Common myeloid progenitor, CD34-positive (primary cell): Measurements from ENCODE around the gene DAZAP1. TPM values are rescaled to one million over a fixed set of nuclear protein-coding genes. Genes with fewer than 3 reads are reported as not detected.
A peak's percentile ranks its signal among the peaks of the same experiment; 100 is the strongest.

Experiments
- CTCF ChIA-PET: fragments of 350-600 bp; sonication (Branson Sonifier 250); formaldehyde crosslinking; loops from one replicate; lab custom pipeline; 2021; ENCODE audit warnings: antibody characterized with exemption; lab: Charles Lee
- POLR2A ChIA-PET: fragments of 350-600 bp; sonication (Branson Sonifier 250); formaldehyde crosslinking; loops from one replicate; lab custom pipeline; 2021; ENCODE audit warnings: antibody characterized with exemption; lab: Charles Lee
- DNase-seq, 3 donors: peaks; one replicate each; pipeline versions ENCODE4 v3.0.0 to v3.0.0-alpha.2; 2013
- H3K27ac ChIP-seq, 2 experiments: 1 replicate in 1 of 2; 2 replicates in 1 of 2; pipeline ENCODE4 v1.7.0; 2013; ENCODE audit warnings: inconsistent platforms in 2 of 2, low read length in 2 of 2, mild to moderate bottlenecking in 2 of 2, low read depth in 1 of 2, moderate library complexity in 1 of 2; ENCODE audit not compliant: severe bottlenecking in 2 of 2, insufficient read depth in 1 of 2, poor library complexity in 1 of 2
- H3K27me3 ChIP-seq, 5 experiments: replicated peaks in 2 of 5; 1 replicate in 3 of 5; 2 replicates in 2 of 5; pipeline versions ENCODE4 v1.6.1 to v1.7.0; 2013; ENCODE audit warnings: low read length in 4 of 5, mild to moderate bottlenecking in 2 of 5, moderate library complexity in 2 of 5, inconsistent platforms in 1 of 5; ENCODE audit not compliant: insufficient read depth in 5 of 5, control insufficient read depth in 4 of 5
- H3K36me3 ChIP-seq, 4 experiments: 1 replicate in 2 of 4; 2 replicates in 2 of 4; pipeline versions ENCODE4 v1.6.1 to v1.7.0; 2013; ENCODE audit warnings: low read length in 3 of 4, control low read depth in 1 of 4, mild to moderate bottlenecking in 1 of 4; ENCODE audit not compliant: control insufficient read depth in 4 of 4, insufficient read depth in 4 of 4
- H3K4me1 ChIP-seq, 4 experiments: 1 replicate in 3 of 4; 2 replicates in 1 of 4; pipeline versions ENCODE4 v1.6.1 to v1.7.1; 2013; ENCODE audit warnings: low read length in 3 of 4, mild to moderate bottlenecking in 3 of 4, control low read depth in 1 of 4, inconsistent platforms in 1 of 4, moderate library complexity in 1 of 4; ENCODE audit not compliant: control insufficient read depth in 4 of 4, insufficient read depth in 4 of 4; ENCODE audit errors: control extremely low read depth in 1 of 4
- H3K4me3 ChIP-seq, 7 experiments: 1 replicate in 4 of 7; 2 replicates in 3 of 7; pipeline versions ENCODE4 v1.5.1 to v1.7.0; 2013; ENCODE audit warnings: mild to moderate bottlenecking in 7 of 7, low read length in 6 of 7, moderate library complexity in 6 of 7, inconsistent platforms in 2 of 7, low read depth in 2 of 7, control low read depth in 1 of 7; ENCODE audit not compliant: insufficient read depth in 4 of 7, control insufficient read depth in 1 of 7; ENCODE audit errors: extremely low read depth in 1 of 7
- H3K9me3 ChIP-seq, 5 experiments: 1 replicate in 4 of 5; 2 replicates in 1 of 5; pipeline versions ENCODE4 v1.6.1 to v1.7.1; 2013; ENCODE audit warnings: low read length in 4 of 5, mild to moderate bottlenecking in 2 of 5, inconsistent platforms in 1 of 5, low read depth in 1 of 5, moderate library complexity in 1 of 5; ENCODE audit not compliant: control insufficient read depth in 4 of 5, insufficient read depth in 2 of 5; ENCODE audit errors: control extremely low read depth in 1 of 5
- WGBS: methylation state at CpG from one replicate; pipeline ENCODE4 v1.1.5; 2013; ENCODE audit not compliant: insufficient coverage; 5-methylcytosine and 5-hydroxymethylcytosine counted together
- polyA plus RNA-seq: library from polyadenylated mRNA; unstranded; fragments of 120-200 nt; gene quantifications from one replicate; pipeline ENCODE4 v1.2.1, GENCODE V29; 2013

Gene DAZAP1
- 80.6 TPM for polyA plus RNA-seq

- no peaks in the 10 kb centered on the region for H3K9me3 ChIP-seq
- H3K4me3 ChIP-seq: peak within 1 kb of the TSS; percentile 66 to 90 (median 81)
- under 1% methylated on average over 90 of the region's 121 CpGs for whole genome bisulfite sequencing
- H3K27ac ChIP-seq: peak within 1 kb of the TSS; percentile 80 to 92
- ChIA-PET POLR2A (no interaction called here), CTCF (no interaction called here)
- peak in 2 of 3 donors; percentile 25 to 39 for DNase-seq
- H3K4me1 ChIP-seq: peaks cover 0 to 51% (median 43%) of the 10 kb centered on the region in 4 experiments
- peaks cover 0 to 39% (median 10%) of the 10 kb centered on the region in 4 experiments for H3K36me3 ChIP-seq
- H3K27me3 ChIP-seq: no peaks in the 10 kb centered on the region
Observed at GRCh38 chr19:1407528-1408299, at the start of gene DAZAP1. DAZAP1 (plus strand) TSS chr19:1407586; CDS start chr19:1407774, 188 bp downstream.

- CTCF ChIA-PET: interaction anchor here (0.8 to 1.6 kb wide), 3 partner anchors 12 to 14 kb away, joined by 3 read pairs; no protein-coding TSS in a partner anchor
- POLR2A ChIA-PET: no interaction called here
- Histone ChIP-seq H3K4me3 (no peak overlapping the region), H3K27ac (no peak overlapping the region), H3K9me3 (no peaks in the 10 kb centered on the region), H3K36me3 (peaks cover 0 to 54% (median 42%) of the 10 kb centered on the region in 4 experiments), H3K4me1 (peaks cover 7 to 51% (median 43%) of the 10 kb centered on the region in 4 experiments), H3K27me3 (no peaks in the 10 kb centered on the region)
- 96% methylated on average over 30 of the region's 30 CpGs for WGBS
- no peak for DNase-seq
Observed at GRCh38 chr19:1360126-1360817, 47.1 kb upstream of the DAZAP1 start.

GRCh38 chr19:1360818-1361461 is 46.4 kb upstream of the DAZAP1 start:
- ChIA-PET CTCF (interaction anchor here (1.0 kb wide), 1 partner anchor 13 kb away, joined by 3 read pairs; no protein-coding TSS in a partner anchor), POLR2A (no interaction called here)
- Histone ChIP-seq H3K36me3 (peaks cover 0 to 60% (median 44%) of the 10 kb centered on the region in 4 experiments), H3K4me3 (no peak overlapping the region), H3K27ac (no peak overlapping the region), H3K27me3 (no peaks in the 10 kb centered on the region), H3K4me1 (peaks cover 7 to 51% (median 44%) of the 10 kb centered on the region in 4 experiments), H3K9me3 (no peaks in the 10 kb centered on the region)
- DNase-seq: no peak
- 86% methylated on average over 21 of the region's 31 CpGs for WGBS

GRCh38 chr19:1361601-1362386 is 45.6 kb upstream of the DAZAP1 start:
- H3K4me3 ChIP-seq: no peak overlapping the region
- 94% methylated on average over 20 of the region's 30 CpGs for WGBS
- H3K27me3 ChIP-seq: no peaks in the 10 kb centered on the region
- H3K9me3 ChIP-seq: no peaks in the 10 kb centered on the region
- POLR2A ChIA-PET: no interaction called here
- no peak overlapping the region for H3K27ac ChIP-seq
- no peak for DNase-seq
- H3K36me3 ChIP-seq: peaks cover 0 to 62% (median 44%) of the 10 kb centered on the region in 4 experiments
- peaks cover 7 to 56% (median 48%) of the 10 kb centered on the region in 4 experiments for H3K4me1 ChIP-seq
- CTCF ChIA-PET: interaction anchor here (0.6 kb wide), 1 partner anchor 29 kb away, joined by 3 read pairs; no protein-coding TSS in a partner anchor

GRCh38 chr19:1362387-1363257 is 44.8 kb upstream of the DAZAP1 start:
- CTCF ChIA-PET: interaction anchor here (0.6 to 3.0 kb wide), 2 partner anchors 30 to 47 kb away, joined by 3 to 10 read pairs; no protein-coding TSS in a partner anchor
- H3K9me3 ChIP-seq: no peaks in the 10 kb centered on the region
- peak overlapping the region in 4 of 7 experiments; percentile 40 to 61 (median 48) for H3K4me3 ChIP-seq
- DNase-seq: no peak
- H3K27me3 ChIP-seq: no peaks in the 10 kb centered on the region
- WGBS: 76% methylated on average over 35 of the region's 42 CpGs
- POLR2A ChIA-PET: no interaction called here
- peaks cover 7 to 64% (median 56%) of the 10 kb centered on the region in 4 experiments for H3K4me1 ChIP-seq
- H3K36me3 ChIP-seq: peaks cover 0 to 64% (median 41%) of the 10 kb centered on the region in 4 experiments
- no peak overlapping the region for H3K27ac ChIP-seq
